Testis (tissue), 2 donors: ENCODE results near the gene GLCE.

ENCODE experiments used
- CTCF ChIP-seq, 3 experiments: fragments of 450-650 bp in 2 of 3; fragments of 200-600 bp in 1 of 3; sonication (generic) in 1 of 3; IDR thresholded peaks; one replicate each; pipeline ENCODE4 v1.5.1; 2016 to 2019; ENCODE audit warnings: antibody characterized with exemption in 3 of 3, mild to moderate bottlenecking in 2 of 3, moderate library complexity in 1 of 3
- POLR2A ChIP-seq: fragments of 450-650 bp; IDR thresholded peaks from one replicate; pipeline ENCODE4 v1.6.1; 2017; ENCODE audit warnings: antibody characterized with exemption, mild to moderate bottlenecking, moderate library complexity

GRCh38 chr15:69234676-69235075 is 74.2 kb downstream of the GLCE start:
- no peak for TF ChIP-seq CTCF (IDR thresholded peaks at IDR 0.05)
- TF ChIP-seq POLR2A, result no peak
